NCI-H460 (cell line): ENCODE results near the gene CEBPZ. TPM values are rescaled to one million over a fixed set of nuclear protein-coding genes. Genes with fewer than 3 reads are reported as not detected.
"Not testable (repeated sequence)": the region's sequence is repeated elsewhere in the genome, so short reads cannot be mapped to it uniquely, and the experiment has no call there.

Source experiments
- DNase-seq: peaks from one replicate; pipeline ENCODE4 v3.0.0-alpha.2; 2016; ENCODE audit warnings: low read depth; ENCODE audit errors: extremely low read depth
- total RNA-seq: library from RNA; depleted of rRNA; stranded (reverse); fragments of >200 nt; shearing (Covaris generic); gene quantifications from 2 replicates; pipeline ENCODE4 v1.2.3, GENCODE V29; 2014

Gene CEBPZ
- total RNA-seq, 1 experiment from 2014 or later = 70.5 TPM

DNA sequence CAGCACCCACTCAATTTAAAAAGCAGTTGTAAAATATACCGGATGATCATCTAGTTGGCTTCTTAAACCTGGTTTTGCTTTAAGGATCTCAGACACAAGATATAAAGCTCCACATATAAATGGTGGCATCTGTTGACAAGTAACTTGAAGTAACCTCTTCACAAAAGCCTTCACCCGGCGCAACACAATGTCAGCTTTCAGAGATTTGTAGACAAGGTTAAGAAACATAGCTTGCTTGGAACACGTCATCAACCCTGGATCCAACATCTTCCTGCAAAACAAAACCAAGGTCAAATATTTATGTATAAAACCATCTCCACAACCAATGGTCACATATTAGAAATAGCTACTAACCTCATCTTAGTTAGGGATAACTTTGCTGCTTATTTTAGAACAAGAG is 8.3 kb downstream of the CEBPZ start:
- DNase-seq = no peak

DNA sequence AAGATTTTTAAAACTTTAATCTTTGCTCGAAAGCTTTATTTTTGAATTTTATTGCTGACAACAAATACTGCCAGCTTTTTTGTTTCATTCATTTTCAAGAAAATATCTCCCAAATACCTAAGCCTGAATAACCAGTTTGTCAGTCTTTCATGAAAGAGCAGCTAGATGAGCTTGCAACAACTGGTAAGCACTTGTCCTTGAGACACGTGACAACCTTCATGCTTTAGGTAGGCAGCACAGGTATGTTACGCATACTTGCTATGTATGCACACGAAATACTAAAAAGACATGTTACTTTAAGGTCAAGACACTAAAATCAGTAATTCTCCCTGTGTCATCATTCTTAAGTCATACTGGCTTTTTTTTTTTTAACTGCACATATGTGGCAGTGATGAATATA is 12.3 kb downstream of the CEBPZ start:
- no peak for DNase-seq

DNA sequence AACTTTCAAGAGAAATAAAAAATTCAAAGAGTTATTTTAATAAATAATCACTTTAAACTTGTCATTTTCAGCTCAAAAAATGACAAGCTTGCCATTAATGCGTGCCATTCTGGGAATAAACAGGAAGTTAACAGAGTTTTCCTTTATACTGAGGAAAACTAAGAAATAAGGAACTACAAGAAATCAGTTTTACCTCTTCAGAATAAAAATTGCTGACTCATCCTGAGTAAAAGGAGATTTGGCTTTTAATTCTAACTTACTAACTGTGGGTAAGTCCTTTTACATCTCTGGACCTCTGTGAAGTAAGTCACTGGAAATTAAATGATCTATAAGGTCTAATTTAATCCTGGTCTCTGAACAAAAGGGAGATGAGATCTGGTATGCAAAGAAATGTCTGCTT is 16.1 kb downstream of the CEBPZ start:
- DNase-seq = no peak

DNA sequence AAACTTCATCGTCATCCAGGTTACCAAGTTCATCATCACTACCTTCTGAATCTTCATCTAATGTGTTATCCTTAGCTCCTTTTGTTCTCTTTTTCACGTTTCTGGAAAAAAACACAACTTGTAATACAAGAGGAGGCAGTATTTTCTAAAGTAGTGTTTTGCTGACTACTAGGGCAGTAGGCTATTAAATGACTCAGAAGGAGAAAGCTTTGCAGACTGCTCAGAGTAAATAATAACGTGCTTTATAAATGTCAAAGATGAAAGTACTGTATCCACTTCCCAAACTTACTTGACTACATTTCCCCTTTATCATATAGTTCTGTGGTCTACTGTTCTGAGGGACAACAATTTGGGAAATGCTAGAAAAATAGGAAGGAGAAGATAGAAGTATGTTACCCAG is 19.5 kb downstream of the CEBPZ start:
- no peak for DNase-seq

DNA sequence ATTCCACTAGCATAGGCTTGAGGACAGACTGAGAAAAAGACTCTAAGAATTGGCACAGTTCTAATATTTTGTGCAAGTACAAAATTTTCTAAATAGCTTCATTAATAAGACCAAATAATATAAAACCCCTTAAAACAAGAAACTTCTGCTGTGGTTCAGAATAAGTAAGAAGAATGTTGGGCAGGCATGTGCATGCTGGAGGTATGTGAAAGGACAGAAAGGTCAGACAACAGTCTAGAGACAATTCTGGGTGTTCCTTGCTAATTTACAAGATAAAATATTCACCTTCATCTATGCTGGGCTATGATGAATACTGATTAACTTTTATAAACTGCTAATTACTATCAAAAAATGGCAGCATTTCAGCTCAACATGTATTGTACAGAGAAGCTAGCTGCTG is 20.2 kb downstream of the CEBPZ start:
- DNase-seq = no peak

DNA sequence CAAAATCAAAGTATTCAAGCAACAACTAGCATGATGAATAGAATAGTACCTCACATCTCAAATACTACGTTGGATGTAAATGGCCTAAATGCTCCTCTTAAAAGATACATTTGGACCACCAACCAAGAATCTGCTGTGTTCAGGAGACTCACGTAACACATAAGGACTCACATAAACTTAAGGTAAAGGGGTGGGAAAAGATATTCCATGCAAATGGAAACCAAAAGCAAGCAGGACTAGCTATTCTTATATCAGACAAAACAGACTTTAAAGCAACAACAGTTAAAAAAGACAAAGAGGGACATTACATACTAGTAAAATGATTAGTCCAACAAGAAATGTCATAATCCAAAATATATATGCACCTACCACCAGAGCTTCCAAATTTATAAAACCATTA is 24.6 kb downstream of the CEBPZ start:
- DNase-seq = not testable (repeated sequence)

DNA sequence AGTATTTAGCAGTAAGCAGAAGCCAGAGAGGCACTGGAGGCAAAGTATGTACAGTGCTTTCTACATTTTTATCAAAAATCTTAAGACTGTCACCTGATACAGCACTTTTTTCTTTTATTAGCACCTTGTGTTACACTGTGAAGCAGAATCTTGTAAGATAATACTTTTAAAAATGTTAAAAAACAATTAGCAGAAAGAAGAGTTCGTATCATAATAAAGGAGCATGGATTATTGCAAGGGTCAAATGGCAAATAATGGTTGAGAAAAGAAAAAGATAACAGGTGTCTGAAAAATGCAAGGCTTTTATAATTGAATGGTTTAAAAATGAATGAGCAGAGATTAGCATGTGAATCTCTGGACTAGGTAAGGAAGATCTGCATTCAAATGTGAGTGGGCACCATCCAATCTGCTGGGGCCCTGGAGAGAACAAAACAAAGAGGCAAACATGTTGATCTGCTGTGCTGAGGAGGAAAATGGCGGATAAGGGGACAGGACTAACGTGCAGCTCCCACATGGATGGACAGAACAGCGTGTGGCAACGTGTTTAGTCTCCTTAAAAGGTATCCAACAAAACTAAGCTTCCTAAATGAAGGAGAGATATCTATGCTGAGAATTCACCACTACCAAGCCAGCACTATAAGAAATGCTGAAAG is 25.6 kb downstream of the CEBPZ start:
- DNase-seq = no peak

DNA sequence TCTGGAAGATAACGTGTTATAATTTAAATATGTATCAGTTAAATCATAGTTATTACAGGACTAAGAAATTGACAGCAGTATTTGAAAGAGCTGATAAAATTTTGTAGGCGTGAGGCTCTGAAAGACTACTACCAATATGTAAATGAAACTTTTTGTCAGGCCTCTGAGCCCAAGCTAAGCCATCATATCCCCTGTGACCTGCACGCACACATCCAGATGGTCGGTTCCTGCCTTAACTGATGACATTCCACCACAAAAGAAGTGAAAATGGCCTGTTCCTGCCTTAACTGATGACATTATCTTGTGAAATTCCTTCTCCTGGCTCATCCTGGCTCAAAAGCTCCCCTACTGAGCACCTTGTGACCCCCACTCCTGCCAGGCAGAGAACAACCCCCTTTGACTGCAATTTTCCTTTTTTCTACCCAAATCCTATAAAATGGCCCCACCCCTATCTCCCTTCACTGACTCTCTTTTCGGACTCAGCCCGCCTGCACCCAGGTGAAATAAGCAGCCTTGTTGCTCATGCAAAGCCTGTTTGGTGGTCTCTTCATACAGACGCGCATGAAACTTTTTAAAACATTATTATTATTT is 26.2 kb downstream of the CEBPZ start:
- not testable (repeated sequence) for DNase-seq

DNA sequence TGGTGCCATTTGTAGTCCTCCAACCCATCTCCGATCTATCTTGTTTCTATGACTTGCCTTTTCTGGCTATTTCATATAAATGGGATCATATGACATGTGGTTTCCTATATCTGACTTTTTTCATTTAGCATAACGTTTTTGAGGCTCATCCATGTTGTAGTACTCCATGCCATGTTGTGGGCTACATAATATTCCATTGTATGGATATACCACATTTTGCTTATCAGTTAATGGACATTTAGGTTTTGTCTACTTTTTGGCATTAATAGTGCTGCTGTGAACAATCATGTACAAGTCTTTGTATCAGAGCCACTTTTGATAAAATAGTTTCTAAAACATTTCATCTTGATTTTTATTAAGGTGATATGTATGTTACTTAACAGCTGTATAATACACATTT is 27.7 kb downstream of the CEBPZ start:
- no peak for DNase-seq

DNA sequence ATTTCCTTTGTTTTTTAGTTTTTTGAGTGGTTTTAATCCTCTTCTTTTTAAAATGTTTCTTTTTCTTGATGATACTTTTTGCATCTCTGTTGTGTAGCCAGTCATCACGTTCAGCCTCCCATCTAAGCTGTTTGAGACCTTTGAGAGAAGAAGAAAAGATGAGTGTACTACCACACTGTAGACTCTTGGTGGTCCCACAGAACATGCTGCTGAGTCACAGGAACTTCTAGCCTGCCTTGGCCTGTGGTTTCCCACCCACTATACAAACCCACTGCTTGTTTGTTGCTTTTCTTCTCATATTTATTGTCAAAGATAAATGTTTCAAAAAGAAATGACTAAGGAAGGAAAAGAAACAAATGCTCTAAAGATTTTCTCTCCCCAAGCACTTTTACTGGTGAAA is 29.6 kb downstream of the CEBPZ start:
- DNase-seq = no peak

DNA sequence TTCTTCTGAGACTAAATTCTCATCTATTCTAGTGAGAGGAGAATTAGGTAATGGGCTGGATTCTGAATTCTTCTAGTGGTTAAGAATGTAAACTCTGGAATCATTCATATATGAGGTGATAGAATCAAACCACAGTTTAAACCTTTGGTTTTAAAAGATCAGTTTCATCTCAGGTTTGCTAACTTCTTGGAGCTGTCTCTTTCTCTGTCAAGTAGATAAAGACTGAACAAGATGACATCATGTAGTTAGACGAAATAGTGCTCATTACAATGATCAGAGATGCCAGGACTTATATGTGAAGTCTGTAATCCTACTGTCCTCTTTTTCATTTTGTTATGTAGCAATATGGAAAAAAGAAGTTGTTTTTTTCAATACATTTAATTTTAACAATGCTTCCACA is 30.2 kb downstream of the CEBPZ start:
- no peak for DNase-seq

DNA sequence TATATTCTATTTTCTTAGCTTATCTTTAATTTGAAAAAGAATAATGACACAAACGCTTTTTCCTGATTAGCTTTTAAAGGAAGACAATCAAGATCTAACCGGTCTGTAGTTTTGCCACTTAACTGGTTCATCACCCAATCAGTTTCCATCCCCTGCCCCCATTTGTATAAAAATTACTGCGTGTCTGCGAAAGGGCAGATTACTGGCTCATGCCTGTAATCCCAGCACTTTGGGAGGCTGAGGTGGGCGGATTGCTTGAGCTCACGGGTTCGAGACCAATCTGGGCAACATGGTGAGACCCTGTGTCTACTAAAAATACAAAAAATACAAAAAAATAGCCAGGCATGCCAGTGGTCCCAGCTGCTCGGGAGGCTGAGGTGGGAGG is 32.7 kb downstream of the CEBPZ start:
- no peak for DNase-seq

DNA sequence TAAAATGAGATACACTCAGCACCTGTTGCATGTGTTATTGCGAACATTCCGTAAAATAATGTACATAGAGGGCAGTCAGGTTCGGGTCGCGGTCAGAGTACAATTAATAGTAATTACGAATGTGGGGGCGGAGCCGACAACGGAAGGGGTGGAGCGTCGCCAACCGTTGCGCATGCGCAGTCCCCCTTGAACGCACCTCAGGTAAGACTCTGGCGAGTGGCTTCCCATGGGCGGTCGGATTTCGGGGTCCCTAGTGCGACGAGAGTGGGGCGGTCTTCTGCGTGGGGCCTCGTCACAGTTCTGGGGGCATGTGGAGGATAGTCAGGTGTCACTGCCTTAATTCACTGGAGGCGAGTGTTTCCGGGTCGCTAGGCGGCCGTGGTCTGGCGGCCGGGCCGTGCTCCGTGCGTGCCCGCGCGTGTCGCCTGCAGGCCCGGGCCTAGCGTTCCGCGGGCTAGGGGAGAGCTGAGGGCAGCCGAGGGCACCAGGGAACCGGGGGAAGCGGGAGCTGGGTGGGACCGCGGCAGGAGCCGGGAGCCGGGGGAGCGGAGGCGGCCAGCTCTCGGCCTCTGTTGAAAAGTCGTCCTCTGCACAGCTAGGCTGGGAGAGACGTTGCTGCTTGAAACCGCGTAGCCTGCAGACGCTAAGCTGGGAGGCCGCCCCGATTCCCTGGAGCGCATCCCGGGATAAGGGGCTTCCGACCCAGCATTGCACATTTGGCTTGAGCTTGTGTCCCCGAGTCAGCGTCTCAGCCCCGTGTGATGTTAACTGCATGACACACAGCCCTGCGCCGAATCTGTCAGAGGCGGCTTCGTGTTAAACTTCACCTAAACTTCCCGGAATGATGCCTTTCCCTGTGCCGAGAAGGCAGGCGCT is 34.8 kb downstream of the CEBPZ start, which contains the start of gene CEBPZOS:
Gene CEBPZOS, plus strand, starts transcription at position 177 of the 876 bp plus-strand sequence. CDS start 3,209 bp downstream, outside the sequence.
- DNase-seq = peak; percentile 77

DNA sequence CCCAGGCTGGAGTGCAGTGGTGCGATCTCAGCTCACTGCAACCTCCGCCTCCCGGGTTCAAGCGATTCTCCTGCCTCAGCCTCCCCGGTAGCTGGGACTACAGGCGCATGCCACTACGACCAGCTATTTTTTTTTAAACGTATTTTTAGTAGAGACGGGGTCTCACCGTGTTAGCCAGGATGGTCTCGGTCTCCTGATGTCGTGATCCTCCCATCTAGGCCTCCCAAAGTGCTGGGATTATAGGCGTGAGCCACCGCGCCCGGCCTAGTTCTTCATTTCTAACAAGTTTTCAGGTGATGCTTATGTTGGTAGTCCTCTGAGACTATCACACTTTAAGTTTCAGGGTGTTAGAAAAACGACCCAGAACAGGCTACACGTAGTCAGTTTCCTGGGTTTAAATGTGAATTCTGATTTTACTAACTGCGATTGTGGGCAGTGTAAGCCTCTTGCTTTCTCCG is 35.5 kb downstream of the CEBPZ start:
- DNase-seq = not testable (repeated sequence)

DNA sequence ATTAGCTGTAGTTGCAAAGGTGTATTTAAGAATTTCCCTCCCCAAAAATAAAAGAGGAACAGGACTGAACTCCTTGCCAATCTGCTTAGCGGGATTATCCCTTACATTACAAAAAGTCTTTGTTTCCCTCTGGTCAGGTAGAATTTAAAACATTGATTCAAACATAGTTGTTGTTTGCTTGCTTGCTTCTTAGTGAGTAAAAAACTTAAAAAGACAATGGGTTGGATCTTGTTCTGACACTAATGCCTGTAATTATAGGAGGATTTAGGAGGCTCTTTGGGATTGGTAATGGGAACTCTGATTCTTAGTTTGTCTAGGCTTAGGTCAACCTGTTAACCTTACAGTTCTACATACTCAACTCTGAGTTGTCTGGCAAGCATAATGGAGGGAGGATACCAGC is 38.8 kb downstream of the CEBPZ start:
- DNase-seq = no peak

DNA sequence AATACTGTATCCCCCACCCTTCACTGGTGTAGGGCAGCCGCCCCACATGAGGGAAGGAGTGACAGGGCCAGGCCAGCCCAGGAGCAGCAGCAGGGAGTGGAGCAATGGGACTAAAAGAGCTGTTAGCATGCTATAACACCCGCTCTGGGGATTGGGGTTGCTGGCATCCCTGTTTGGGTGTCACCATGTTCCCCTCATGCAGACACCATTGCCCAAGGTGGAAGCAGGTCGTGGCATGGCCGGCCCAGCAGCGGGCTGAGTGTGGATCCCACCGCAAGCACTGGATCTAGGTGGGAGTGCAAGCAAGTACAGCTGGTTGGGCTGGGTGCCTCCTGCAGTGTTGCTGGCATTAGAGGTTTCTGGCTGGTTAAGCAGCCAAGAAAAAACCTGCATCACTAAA is 39.6 kb downstream of the CEBPZ start:
- DNase-seq = no peak

DNA sequence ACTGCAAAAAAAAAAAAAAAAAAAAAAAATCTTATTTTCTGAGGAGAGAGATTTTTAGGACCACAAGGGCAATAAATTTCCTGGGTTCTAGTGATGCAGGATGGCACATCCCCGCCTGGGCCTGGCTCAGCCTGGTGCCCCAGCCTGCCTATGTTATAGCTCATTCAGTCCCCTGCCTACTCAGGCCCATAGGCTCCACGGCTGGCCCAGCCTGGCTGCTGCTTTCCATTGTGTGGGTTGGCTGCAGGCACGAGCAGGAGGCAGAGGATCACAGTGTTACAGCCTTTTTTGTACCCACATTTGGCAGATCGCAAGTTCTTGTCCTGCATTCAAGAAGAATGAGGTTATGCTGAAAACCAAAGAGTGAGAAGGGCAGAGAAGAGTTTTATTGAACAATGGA is 40.1 kb downstream of the CEBPZ start:
- DNase-seq = no peak

DNA sequence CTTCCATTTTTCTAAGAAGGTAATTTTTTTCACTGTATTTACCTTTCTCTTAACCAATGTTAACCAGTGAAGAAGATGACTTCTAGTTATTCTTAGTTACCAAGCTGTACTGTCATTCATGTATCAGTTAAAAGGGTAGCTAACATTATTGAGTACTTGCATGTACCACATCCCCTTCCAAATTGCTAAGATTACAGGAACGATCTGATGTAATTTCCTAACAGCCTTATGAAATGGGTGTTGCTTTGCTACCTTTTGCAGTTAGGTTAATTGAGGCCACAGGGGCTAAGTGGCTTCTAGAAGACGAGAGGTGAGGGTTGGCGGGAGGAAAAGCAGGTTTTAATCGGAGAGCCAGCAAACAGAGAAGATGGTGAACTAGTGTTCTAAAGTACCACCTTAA is 41.1 kb downstream of the CEBPZ start:
- no peak for DNase-seq

DNA sequence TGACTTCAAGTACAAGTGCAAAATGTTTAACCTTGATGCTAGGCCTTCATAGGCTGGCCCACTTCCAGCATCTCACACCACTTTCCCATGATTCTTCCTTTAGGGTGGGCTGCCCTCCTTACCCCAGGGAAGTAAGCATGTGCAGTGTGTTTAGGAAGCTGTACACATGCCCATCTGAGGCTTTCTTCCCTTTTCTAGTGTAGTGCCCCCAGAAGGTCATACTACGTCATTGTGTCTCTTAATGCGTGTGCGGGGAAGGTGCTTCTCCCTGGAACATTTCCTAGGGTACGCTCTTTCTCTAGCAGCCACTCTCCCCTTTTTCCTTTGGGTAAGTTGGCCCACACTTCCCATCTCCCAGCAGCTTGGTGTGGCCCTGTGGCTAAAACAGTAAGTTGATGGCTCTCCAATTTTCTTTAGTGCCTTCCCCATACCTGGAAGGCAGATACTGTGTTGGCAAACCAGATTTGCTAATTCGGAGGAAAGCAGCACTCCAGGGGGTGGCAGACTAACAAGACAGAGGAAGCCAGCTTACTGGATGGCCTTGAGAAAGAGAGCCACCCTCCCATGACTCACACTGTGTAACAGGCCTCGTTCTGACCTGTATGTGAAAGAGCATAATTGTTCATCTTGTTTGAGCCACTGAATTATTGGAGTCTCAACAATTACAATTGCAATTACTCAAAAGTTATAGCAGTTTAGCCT is 41.8 kb downstream of the CEBPZ start:
- peak; percentile 88 for DNase-seq

DNA sequence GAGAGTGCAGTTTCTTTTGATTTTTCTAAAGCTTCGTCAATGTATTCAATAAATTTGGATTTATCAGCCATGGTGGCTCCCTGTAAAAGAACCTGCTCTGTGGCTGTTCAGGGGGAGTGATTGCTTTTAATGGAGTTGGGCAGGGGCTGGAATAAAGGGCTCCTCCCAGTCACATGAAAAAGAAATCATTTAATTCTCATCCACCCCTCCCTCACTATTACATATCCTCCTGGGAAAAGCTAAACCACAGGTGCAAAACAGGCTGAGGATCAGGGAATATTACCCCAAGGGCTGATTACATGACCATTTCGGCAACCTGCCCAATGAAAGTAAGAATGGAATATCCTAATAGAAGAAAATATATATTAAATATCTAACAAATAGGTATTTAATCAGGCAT is 42.8 kb downstream of the CEBPZ start, which contains the start of gene SULT6B1:
Gene SULT6B1, minus strand, starts transcription at position 101 of the 400 bp plus-strand sequence. Its CDS starts 30 bp downstream, at position 71.
- DNase-seq = no peak
